Measurements from ENCODE around the gene MAB21L4.

DNA sequence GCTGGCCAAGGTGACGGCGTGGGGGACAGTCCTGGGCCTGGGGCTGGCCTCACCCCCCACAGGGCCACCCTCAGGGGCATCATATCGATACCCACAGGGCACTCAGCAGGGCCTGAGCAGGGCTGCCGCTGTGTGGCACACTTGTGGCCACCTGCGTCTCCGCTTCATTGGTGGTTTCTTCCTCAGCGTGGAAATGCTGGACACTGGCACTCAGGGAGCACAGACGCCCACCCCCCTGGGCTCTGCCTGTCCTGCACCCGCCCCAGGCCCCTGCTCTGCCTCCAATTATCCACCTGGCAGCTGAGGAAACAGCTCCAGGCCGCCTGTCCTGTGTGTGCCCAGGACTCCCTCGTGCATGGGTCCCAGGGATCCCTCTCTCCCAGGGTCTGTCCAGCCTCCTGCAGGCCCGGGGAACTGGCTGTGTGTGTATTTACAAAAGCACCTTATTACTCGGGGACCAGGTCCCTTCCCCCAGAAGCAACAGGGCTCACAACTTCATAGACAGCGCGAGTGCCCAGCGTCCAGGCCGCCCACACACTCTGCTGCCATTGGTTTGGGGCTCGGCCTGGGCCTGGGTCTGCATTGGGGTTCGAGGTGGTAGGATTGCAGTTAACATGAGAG, 23.3 kb upstream of the MAB21L4 start:
- no peak for TF ChIP-seq POLR2A (IDR thresholded peaks at IDR 0.05)
- TF ChIP-seq, protein P1, sequence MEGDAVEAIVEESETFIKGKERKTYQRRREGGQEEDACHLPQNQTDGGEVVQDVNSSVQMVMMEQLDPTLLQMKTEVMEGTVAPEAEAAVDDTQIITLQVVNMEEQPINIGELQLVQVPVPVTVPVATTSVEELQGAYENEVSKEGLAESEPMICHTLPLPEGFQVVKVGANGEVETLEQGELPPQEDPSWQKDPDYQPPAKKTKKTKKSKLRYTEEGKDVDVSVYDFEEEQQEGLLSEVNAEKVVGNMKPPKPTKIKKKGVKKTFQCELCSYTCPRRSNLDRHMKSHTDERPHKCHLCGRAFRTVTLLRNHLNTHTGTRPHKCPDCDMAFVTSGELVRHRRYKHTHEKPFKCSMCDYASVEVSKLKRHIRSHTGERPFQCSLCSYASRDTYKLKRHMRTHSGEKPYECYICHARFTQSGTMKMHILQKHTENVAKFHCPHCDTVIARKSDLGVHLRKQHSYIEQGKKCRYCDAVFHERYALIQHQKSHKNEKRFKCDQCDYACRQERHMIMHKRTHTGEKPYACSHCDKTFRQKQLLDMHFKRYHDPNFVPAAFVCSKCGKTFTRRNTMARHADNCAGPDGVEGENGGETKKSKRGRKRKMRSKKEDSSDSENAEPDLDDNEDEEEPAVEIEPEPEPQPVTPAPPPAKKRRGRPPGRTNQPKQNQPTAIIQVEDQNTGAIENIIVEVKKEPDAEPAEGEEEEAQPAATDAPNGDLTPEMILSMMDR (IDR thresholded peaks at IDR 0.05): no peak
